PC-3 (cell line): ENCODE measurements around the gene CAMTA1. TPM values are rescaled to one million over a fixed set of nuclear protein-coding genes. Genes with fewer than 3 reads are reported as not detected.

Experiments used
- ATAC-seq: fragments of 200-7000 bp; cut with Tn5 transposase; 2 replicates; pipeline ENCODE4 v1.9.1; 2020; ENCODE audit warnings: mild to moderate bottlenecking, moderate library complexity
- BruUV-seq: library from RNA; stranded (reverse); fragments of 400-500 nt; replicated peaks from 2 replicates; lab custom pipeline; 2021; lab: Mats Ljungman, UMichigan
- CTCF ChIA-PET: fragments of 300-600 bp; sonication (Branson Sonifier 250); formaldehyde crosslinking; loops from one replicate; lab custom pipeline; 2022; ENCODE audit warnings: antibody characterized with exemption; lab: Charles Lee
- POLR2A ChIA-PET: fragments of 300-600 bp; sonication (Branson Sonifier 250); formaldehyde crosslinking; loops from one replicate; lab custom pipeline; 2022; ENCODE audit warnings: antibody characterized with exemption; ENCODE audit not compliant: unreplicated experiment; lab: Charles Lee
- DNase-seq: peaks from one replicate; pipeline ENCODE4 v3.0.0-alpha.2; 2015
- H2AFZ ChIP-seq: fragments of 300-600 bp; sonication (generic); 2 replicates; pipeline ENCODE4 v1.6.0; 2016; ENCODE audit warnings: antibody characterized with exemption, low read length
- H3F3A ChIP-seq: fragments of 300-600 bp; sonication (generic); one replicate; pipeline ENCODE4 v1.6.0; 2017; ENCODE audit warnings: antibody characterized with exemption, low read length, control low read depth, mild to moderate bottlenecking; ENCODE audit not compliant: unreplicated experiment
- H3K27ac ChIP-seq: fragments of 300-600 bp; sonication (generic); 2 replicates; pipeline ENCODE4 v1.5.1; 2016; ENCODE audit warnings: mild to moderate bottlenecking, low read length
- H3K27me3 ChIP-seq: fragments of 300-600 bp; sonication (generic); 2 replicates; pipeline ENCODE4 v1.6.1; 2016; ENCODE audit warnings: low read length, mixed read lengths
- H3K36me3 ChIP-seq: fragments of 300-600 bp; sonication (generic); 2 replicates; pipeline ENCODE4 v1.6.1; 2016; ENCODE audit warnings: low read depth, mixed run types, low read length, mixed read lengths
- H3K4me1 ChIP-seq: fragments of 300-600 bp; sonication (generic); 2 replicates; pipeline ENCODE4 v1.5.1; 2016; ENCODE audit warnings: low read length; ENCODE audit not compliant: insufficient read depth
- H3K4me2 ChIP-seq: fragments of 300-600 bp; sonication (generic); 2 replicates; pipeline ENCODE4 v1.6.0; 2016; ENCODE audit warnings: low read length
- H3K4me3 ChIP-seq: fragments of 300-600 bp; sonication (generic); 2 replicates; pipeline ENCODE4 v1.5.1; 2016; ENCODE audit warnings: mild to moderate bottlenecking, low read length, mixed read lengths
- H3K79me2 ChIP-seq: fragments of 300-600 bp; sonication (generic); 2 replicates; pipeline ENCODE4 v1.6.1; 2017; ENCODE audit warnings: low read length, mixed read lengths
- H3K9ac ChIP-seq: fragments of 300-600 bp; sonication (generic); 2 replicates; pipeline ENCODE4 v1.6.0; 2016; ENCODE audit warnings: mild to moderate bottlenecking, low read length
- H3K9me2 ChIP-seq: fragments of 300-600 bp; sonication (generic); replicated peaks from 2 replicates; pipeline ENCODE4 v1.6.1; 2016; ENCODE audit warnings: mixed run types, low read length, mixed read lengths
- H3K9me3 ChIP-seq: fragments of 300-600 bp; sonication (generic); 2 replicates; pipeline ENCODE4 v1.6.1; 2016; ENCODE audit warnings: low read length, mixed read lengths
- H4K20me1 ChIP-seq: fragments of 300-600 bp; sonication (generic); 2 replicates; pipeline ENCODE4 v1.6.1; 2016; ENCODE audit warnings: low read length, mixed read lengths
- EZH2 ChIP-seq: fragments of 300-600 bp; sonication (generic); IDR thresholded peaks from one replicate; pipeline ENCODE4 v1.6.1; 2017; ENCODE audit warnings: antibody characterized with exemption, mild to moderate bottlenecking, low read length; ENCODE audit not compliant: unreplicated experiment
- EZH2phosphoT487 ChIP-seq: fragments of 300-600 bp; sonication (generic); IDR thresholded peaks from 2 replicates; pipeline ENCODE4 v1.6.1; 2018; ENCODE audit warnings: mild to moderate bottlenecking, antibody characterized with exemption, low read length, borderline replicate concordance
- intact Hi-C: fragments of 100-400 bp; cut with micrococcal nuclease; formaldehyde crosslinking; loops from 2 replicates; pipeline ENCODE4 v1.9.0; 2023
- total RNA-seq: library from RNA; depleted of rRNA; stranded (reverse); fragments of >200 nt; gene quantifications from 2 replicates; pipeline ENCODE4 v1.2.3, GENCODE V29; 2014
- TF ChIP-seq, protein P1 (sequence below): fragments of 300-600 bp; sonication (generic); conservative IDR thresholded peaks from 2 replicates; pipeline ENCODE4 v1.5.1; 2017; ENCODE audit warnings: antibody characterized with exemption, low read depth, mild to moderate bottlenecking, low read length

The CAMTA1 gene
- total RNA-seq, 1 experiment from 2014 or later, result 40.8 TPM

DNA sequence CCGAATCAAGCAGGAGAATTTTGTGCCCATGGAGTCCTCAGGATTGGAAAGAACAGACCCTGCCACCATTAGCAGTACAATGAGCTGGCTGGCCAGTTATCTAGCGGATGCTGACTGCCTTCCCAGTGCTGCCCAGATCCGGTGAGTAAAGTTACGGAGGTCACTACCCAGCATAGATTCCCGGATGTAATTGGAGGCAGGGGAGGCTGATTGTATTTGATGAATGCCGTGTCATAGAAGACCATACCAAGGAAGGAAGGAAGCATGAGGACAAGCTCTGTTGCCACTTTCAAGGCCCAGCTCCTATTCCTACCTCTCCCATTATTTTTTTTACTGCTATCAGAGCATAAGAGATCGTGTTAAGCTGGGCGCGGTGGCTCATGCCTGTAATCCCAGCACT lies 959.6 kb downstream of the CAMTA1 start:
- Histone ChIP-seq H3K4me2 (no peak overlapping the region), H3K9me3 (no peaks in the 10 kb centered on the region), H2AFZ (no peak overlapping the region), H3K27ac (no peak overlapping the region), H3K9ac (no peak overlapping the region), H3K4me3 (no peak overlapping the region), H4K20me1 (no peaks in the 10 kb centered on the region), H3K79me2 (no peaks in the 10 kb centered on the region), H3K36me3 (no peaks in the 10 kb centered on the region), H3F3A (no peaks in the 10 kb centered on the region), H3K4me1 (no peaks in the 10 kb centered on the region), H3K27me3 (peaks cover 14% of the 10 kb centered on the region; the same call in 1 of the 2 replicates), H3K9me2 (no peaks in the 10 kb centered on the region)
- no TSS peak for BruUV-seq
- intact Hi-C loops, result no loop called here
- ATAC-seq (no peak), DNase-seq (no peak)
- TF ChIP-seq, protein P1, sequence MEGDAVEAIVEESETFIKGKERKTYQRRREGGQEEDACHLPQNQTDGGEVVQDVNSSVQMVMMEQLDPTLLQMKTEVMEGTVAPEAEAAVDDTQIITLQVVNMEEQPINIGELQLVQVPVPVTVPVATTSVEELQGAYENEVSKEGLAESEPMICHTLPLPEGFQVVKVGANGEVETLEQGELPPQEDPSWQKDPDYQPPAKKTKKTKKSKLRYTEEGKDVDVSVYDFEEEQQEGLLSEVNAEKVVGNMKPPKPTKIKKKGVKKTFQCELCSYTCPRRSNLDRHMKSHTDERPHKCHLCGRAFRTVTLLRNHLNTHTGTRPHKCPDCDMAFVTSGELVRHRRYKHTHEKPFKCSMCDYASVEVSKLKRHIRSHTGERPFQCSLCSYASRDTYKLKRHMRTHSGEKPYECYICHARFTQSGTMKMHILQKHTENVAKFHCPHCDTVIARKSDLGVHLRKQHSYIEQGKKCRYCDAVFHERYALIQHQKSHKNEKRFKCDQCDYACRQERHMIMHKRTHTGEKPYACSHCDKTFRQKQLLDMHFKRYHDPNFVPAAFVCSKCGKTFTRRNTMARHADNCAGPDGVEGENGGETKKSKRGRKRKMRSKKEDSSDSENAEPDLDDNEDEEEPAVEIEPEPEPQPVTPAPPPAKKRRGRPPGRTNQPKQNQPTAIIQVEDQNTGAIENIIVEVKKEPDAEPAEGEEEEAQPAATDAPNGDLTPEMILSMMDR, result no peak
- TF ChIP-seq EZH2phosphoT487, result no peak
- TF ChIP-seq EZH2, result no peak
- POLR2A ChIA-PET, result no interaction called here
- CTCF ChIA-PET, result no interaction called here

DNA sequence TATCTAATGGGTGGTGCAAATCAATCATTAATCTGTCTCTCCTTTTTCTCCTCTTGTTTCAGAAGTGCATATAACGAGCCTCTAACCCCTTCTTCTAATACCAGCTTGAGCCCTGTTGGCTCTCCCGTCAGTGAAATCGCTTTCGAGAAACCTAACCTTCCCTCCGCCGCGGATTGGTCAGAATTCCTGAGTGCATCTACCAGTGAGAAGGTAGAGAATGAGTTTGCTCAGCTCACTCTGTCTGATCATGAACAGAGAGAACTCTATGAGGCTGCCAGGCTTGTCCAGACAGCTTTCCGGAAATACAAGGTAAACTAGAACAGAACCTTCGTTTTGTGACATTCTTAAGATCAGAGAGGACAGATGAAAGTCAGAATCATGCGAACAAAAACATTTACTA lies 960.5 kb downstream of the CAMTA1 start:
- Histone ChIP-seq H2AFZ (no peak overlapping the region), H3F3A (no peaks in the 10 kb centered on the region), H3K36me3 (no peaks in the 10 kb centered on the region), H3K4me1 (no peaks in the 10 kb centered on the region), H3K79me2 (no peaks in the 10 kb centered on the region), H3K4me3 (no peak overlapping the region), H3K9ac (no peak overlapping the region), H3K27me3 (peaks cover 9% of the 10 kb centered on the region; the same call in 1 of the 2 replicates), H3K9me2 (no peaks in the 10 kb centered on the region), H4K20me1 (no peaks in the 10 kb centered on the region), H3K9me3 (no peaks in the 10 kb centered on the region), H3K4me2 (no peak overlapping the region), H3K27ac (no peak overlapping the region)
- ATAC-seq (peak; percentile 67), DNase-seq (peak; percentile 15)
- BruUV-seq, result no TSS peak
- ChIA-PET POLR2A (no interaction called here), CTCF (no interaction called here)
- TF ChIP-seq, protein P1, result no peak
- no peak for TF ChIP-seq EZH2phosphoT487
- no peak for TF ChIP-seq EZH2
- intact Hi-C loops, result no loop called here

DNA sequence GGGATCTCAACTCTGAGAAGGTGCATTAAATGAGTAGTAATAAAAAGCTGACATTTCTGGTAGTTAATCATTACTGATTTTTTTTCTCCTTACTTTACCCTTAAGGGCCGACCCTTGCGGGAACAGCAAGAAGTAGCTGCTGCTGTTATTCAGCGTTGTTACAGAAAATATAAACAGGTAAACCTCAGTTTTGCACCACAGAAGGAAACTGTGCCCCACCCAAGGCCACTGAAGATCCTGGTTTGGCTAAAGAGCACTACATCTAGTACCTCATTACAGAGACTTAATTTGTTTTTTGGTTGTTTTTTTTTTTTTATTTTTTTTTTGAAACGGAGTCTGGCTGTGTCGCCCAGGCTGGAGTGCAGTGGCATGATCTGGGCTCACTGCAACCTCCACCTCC lies 962.4 kb downstream of the CAMTA1 start:
- no peak for DNase-seq
- Histone ChIP-seq H3F3A (no peaks in the 10 kb centered on the region), H3K27me3 (0 out of 2 replicates have a peak, but pooled peaks cover 6% of the 10 kb centered on the region), H3K4me3 (no peak overlapping the region), H3K36me3 (no peaks in the 10 kb centered on the region), H3K9me3 (no peaks in the 10 kb centered on the region), H3K4me2 (no peak overlapping the region), H3K9ac (no peak overlapping the region), H2AFZ (no peak overlapping the region), H3K27ac (no peak overlapping the region), H4K20me1 (no peaks in the 10 kb centered on the region), H3K9me2 (no peaks in the 10 kb centered on the region), H3K79me2 (no peaks in the 10 kb centered on the region), H3K4me1 (no peaks in the 10 kb centered on the region; the same call in 1 of the 2 replicates)
- CTCF ChIA-PET, result no interaction called here
- intact Hi-C loops, result no loop called here
- no TSS peak for BruUV-seq
- POLR2A ChIA-PET, result no interaction called here
- TF ChIP-seq EZH2phosphoT487 (no peak), EZH2 (no peak)
- TF ChIP-seq, protein P1, result no peak
- ATAC-seq, result no peak
